GM12878 (cell line): ENCODE measurements around the gene LMAN1L. TPM values are rescaled to one million over a fixed set of nuclear protein-coding genes. Genes with fewer than 3 reads are reported as not detected.
A peak's percentile ranks its signal among the peaks of the same experiment; 100 is the strongest.

Source experiments
- ATAC-seq: fragments of 200-7000 bp; cut with Tn5 transposase; 3 replicates; pipeline ENCODE4 v1.9.1; 2020; ENCODE audit warnings: mild to moderate bottlenecking, moderate library complexity
- BruUV-seq: library from RNA; stranded (reverse); fragments of 400-500 nt; replicated peaks from 2 replicates; lab custom pipeline; 2021; lab: Mats Ljungman, UMichigan
- CTCF ChIA-PET: fragments of 300-600 bp; sonication (Branson Sonifier 250); formaldehyde crosslinking; extraction: SDS; loops from one replicate; lab custom pipeline; 2021; ENCODE audit warnings: inconsistent platforms; lab: Yijun Ruan, JAX
- POLR2A ChIA-PET: fragments of 350-600 bp; formaldehyde crosslinking; extraction: SDS; loops from one replicate; lab custom pipeline; 2021; ENCODE audit warnings: inconsistent platforms; lab: Charles Lee
- RAD21 ChIA-PET: fragments of 300-600 bp; sonication (Branson Sonifier 250); formaldehyde crosslinking; loops from one replicate; lab custom pipeline; 2023; ENCODE audit warnings: antibody characterized with exemption; ENCODE audit not compliant: unreplicated experiment; lab: Charles Lee
- SMC1A ChIA-PET: fragments of 300-600 bp; sonication (Branson Sonifier 250); formaldehyde crosslinking; loops from one replicate; lab custom pipeline; 2023; ENCODE audit not compliant: unreplicated experiment, uncharacterized antibody; lab: Charles Lee
- DNase-seq: peaks from one replicate; pipeline ENCODE4 v3.0.0-alpha.2; 2011; ENCODE audit warnings: low read depth, low spot score
- FAIRE-seq: peaks from 3 replicates; lab custom pipeline; 2011; peaks lifted over from hg19 to GRCh38; lab: Jason Lieb, UNC
- H2AFZ ChIP-seq: 2 replicates; pipeline ENCODE4 v1.6.0; 2011; ENCODE audit warnings: low read depth, low read length, control low read depth; ENCODE audit not compliant: control insufficient read depth
- H3K27ac ChIP-seq: 2 replicates; pipeline ENCODE4 v1.5.1; 2011; ENCODE audit warnings: control low read depth; ENCODE audit not compliant: control insufficient read depth, insufficient read depth
- H3K27me3 ChIP-seq, 2 experiments: replicated peaks in 1 of 2; 2 replicates each; pipeline versions ENCODE4 v1.6.0 to v1.6.1; 2011; ENCODE audit warnings: low read length in 1 of 2; ENCODE audit not compliant: control insufficient read depth in 2 of 2, insufficient read depth in 2 of 2
- H3K36me3 ChIP-seq, 2 experiments: 2 replicates each; pipeline ENCODE4 v1.5.1; 2011; ENCODE audit warnings: low read length in 1 of 2; ENCODE audit not compliant: control insufficient read depth in 2 of 2, insufficient read depth in 2 of 2
- H3K4me1 ChIP-seq: 2 replicates; pipeline ENCODE4 v1.6.1; 2011; ENCODE audit warnings: mild to moderate bottlenecking, low read length, moderate library complexity, mixed read lengths; ENCODE audit not compliant: control insufficient read depth, insufficient read depth
- H3K4me2 ChIP-seq: 2 replicates; pipeline ENCODE4 v1.6.0; 2011; ENCODE audit warnings: control low read depth; ENCODE audit not compliant: control insufficient read depth, insufficient read depth
- H3K4me3 ChIP-seq: fragments of 200-600 bp; sonication (generic); 2 replicates; pipeline ENCODE4 v1.5.1; 2016
- H3K79me2 ChIP-seq: 2 replicates; pipeline ENCODE4 v1.6.0; 2011; ENCODE audit warnings: low read length; ENCODE audit not compliant: control insufficient read depth, insufficient read depth
- H3K9ac ChIP-seq: 2 replicates; pipeline ENCODE4 v1.8.0; 2011; ENCODE audit warnings: low read length, control low read depth, mixed read lengths; ENCODE audit not compliant: control insufficient read depth, insufficient read depth
- H3K9me3 ChIP-seq: replicated peaks from 3 replicates; pipeline ENCODE4 v1.5.1; 2011; ENCODE audit warnings: mild to moderate bottlenecking, low read length; ENCODE audit not compliant: control insufficient read depth, insufficient read depth
- H4K20me1 ChIP-seq: 2 replicates; pipeline ENCODE4 v1.6.0; 2011; ENCODE audit not compliant: control insufficient read depth, insufficient read depth
- CBX5 ChIP-seq: sonication (generic); IDR thresholded peaks from 2 replicates; pipeline ENCODE4 v1.6.1; 2016; ENCODE audit warnings: low read depth, moderate library complexity, mild to moderate bottlenecking, inconsistent platforms
- CHD2 ChIP-seq: IDR thresholded peaks from 2 replicates; pipeline ENCODE4 v1.6.1; 2011; ENCODE audit warnings: low read depth, low read length, improper control_type of control experiment, borderline replicate concordance
- CREM ChIP-seq: IDR thresholded peaks from 2 replicates; pipeline ENCODE4 v1.6.1; 2014; ENCODE audit warnings: antibody characterized with exemption, low read depth
- ETV6 ChIP-seq, 2 experiments: fragments of 450-650 bp in 1 of 2; IDR thresholded peaks in 1 of 2; conservative IDR thresholded peaks in 1 of 2; 2 replicates each; pipeline ENCODE4 v1.6.1; 2014; ENCODE audit warnings: antibody characterized with exemption in 1 of 2, borderline replicate concordance in 1 of 2, low read depth in 1 of 2, mild to moderate bottlenecking in 1 of 2, moderate library complexity in 1 of 2
- JUNB ChIP-seq: IDR thresholded peaks from 2 replicates; pipeline ENCODE4 v1.6.1; 2016; ENCODE audit warnings: antibody characterized with exemption, mild to moderate bottlenecking
- KDM1A ChIP-seq: fragments of 200-600 bp; sonication (generic); IDR thresholded peaks from 2 replicates; pipeline ENCODE4 v1.6.1; 2016; ENCODE audit warnings: borderline replicate concordance
- NBN ChIP-seq: fragments of 450-650 bp; IDR thresholded peaks from 2 replicates; pipeline ENCODE4 v1.6.1; 2016
- NR2C1 ChIP-seq: fragments of 450-650 bp; IDR thresholded peaks from 2 replicates; pipeline ENCODE4 v1.6.1; 2017; ENCODE audit warnings: antibody characterized with exemption, mild to moderate bottlenecking, moderate library complexity
- SUPT20H ChIP-seq: IDR thresholded peaks from 2 replicates; pipeline ENCODE4 v1.6.1; 2011; ENCODE audit warnings: low read depth, mild to moderate bottlenecking, low read length, moderate library complexity, borderline replicate concordance; ENCODE audit not compliant: control insufficient read depth
- SUZ12 ChIP-seq: fragments of 200-600 bp; sonication (generic); IDR thresholded peaks from one replicate; pipeline ENCODE4 v1.6.1; 2018; ENCODE audit warnings: antibody characterized with exemption, mild to moderate bottlenecking; ENCODE audit not compliant: unreplicated experiment
- ZNF207 ChIP-seq: fragments of 450-650 bp; IDR thresholded peaks from 2 replicates; pipeline ENCODE4 v1.6.1; 2014; ENCODE audit warnings: antibody characterized with exemption, mild to moderate bottlenecking, borderline replicate concordance
- ZNF274 ChIP-seq: IDR thresholded peaks from one replicate; pipeline ENCODE4 v1.8.0; 2011; ENCODE audit not compliant: insufficient read length, insufficient read depth
- WGBS: methylation state at CpG from one replicate; pipeline ENCODE4 v1.1.6; 2016; ENCODE audit warnings: low lambda C conversion rate; ENCODE audit not compliant: insufficient replicate concordance, insufficient coverage; ENCODE audit errors: missing lambda C conversion rate; 5-methylcytosine and 5-hydroxymethylcytosine counted together
- in situ Hi-C: fragments of 300-500 bp; cut with MboI; formaldehyde crosslinking; loops from 9 replicates; pipeline ENCODE4 v1.14.3; 2018; ENCODE audit warnings: mixed read lengths
- intact Hi-C: fragments of 100-400 bp; cut with micrococcal nuclease; formaldehyde crosslinking; loops from one replicate; pipeline ENCODE4 v1.14.2; 2022; ENCODE audit not compliant: unreplicated experiment
- polyA plus RNA-seq, 11 experiments: library from polyadenylated mRNA; depleted of rRNA in 4 of 11; unstranded in 6 of 11; stranded (reverse) in 5 of 11; fragments of >200 nt; fragmentation: Nextera tagmentation in 4 of 11; fragmentation: Illumina TruSeq in 1 of 11; extraction: Ambion mirVana in 4 of 11; extraction: Trizol in 1 of 11; gene quantifications; 1 replicate in 1 of 11; 2 replicates in 10 of 11; pipeline versions ENCODE4 v1.2.1 to v1.2.3, GENCODE V29; 2011 to 2016; ENCODE audit warnings: inconsistent platforms in 2 of 11, missing spikeins in 2 of 11, low read depth in 1 of 11
- total RNA-seq, 4 experiments: library from RNA; depleted of rRNA in 3 of 4; stranded (reverse); fragments of >200 nt in 3 of 4; fragmentation: Illumina TruSeq in 1 of 4; extraction: Trizol in 1 of 4; gene quantifications; 2 replicates each; pipeline versions ENCODE4 v1.2.1 to v1.2.3, GENCODE V29; 2013 to 2021
- TF ChIP-seq, protein P1 (sequence below): fragments of 450-650 bp; IDR thresholded peaks from 2 replicates; pipeline ENCODE4 v1.6.1; 2017; ENCODE audit warnings: low read depth, mild to moderate bottlenecking, moderate library complexity
- TF ChIP-seq, protein P2 (sequence below): fragments of 450-650 bp; IDR thresholded peaks from 2 replicates; pipeline ENCODE4 v1.6.1; 2017; ENCODE audit warnings: borderline replicate concordance
- TF ChIP-seq, protein P3 (sequence below): fragments of 450-650 bp; formaldehyde crosslinking; IDR thresholded peaks from 2 replicates; pipeline ENCODE4 v1.4.0; 2022; ENCODE audit warnings: mild to moderate bottlenecking, moderate library complexity

LMAN1L gene
- total and polyA plus RNA-seq, 10 of the 15 experiments (the other 5 are each of a cell fraction or from before 2014, with no cell fraction given), result not detected

DNA sequence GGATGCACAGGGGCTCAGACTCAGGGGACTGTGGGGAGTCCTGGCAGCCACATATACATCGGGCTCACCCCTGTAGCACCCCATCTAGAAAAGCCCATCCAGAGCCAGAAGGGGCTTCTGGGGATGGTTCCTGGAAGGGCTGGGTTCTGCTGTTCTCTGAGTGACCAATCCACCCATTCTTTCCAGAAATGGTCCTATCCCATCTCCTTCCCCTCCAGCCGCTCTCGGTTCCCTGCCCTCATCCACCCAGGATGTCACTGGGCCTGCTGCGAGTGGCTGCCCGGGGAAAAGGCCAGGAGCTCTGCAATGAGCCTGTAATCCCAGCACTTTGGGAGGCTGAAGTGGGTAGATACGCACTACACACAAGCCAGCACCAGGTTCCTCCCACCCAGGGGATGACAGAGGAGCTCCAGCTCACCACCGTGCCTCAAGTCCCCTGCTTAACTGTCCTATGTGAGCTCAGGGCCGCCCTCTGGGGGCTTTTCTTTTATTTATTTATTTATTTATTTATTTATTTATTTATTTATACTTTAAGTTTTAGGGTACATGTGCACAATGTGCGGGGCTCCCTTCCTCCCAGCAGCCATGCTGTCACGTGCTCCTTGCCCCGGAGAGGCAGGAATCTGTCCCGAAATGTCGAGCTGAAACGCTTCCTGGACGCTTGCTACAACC lies 44.4 kb upstream of the LMAN1L start (continued):
- TF ChIP-seq NBN (no peak), NR2C1 (no peak), ETV6 (conservative IDR thresholded peaks at IDR 0.05 in 1 of 2, IDR thresholded peaks at IDR 0.05 in 1 of 2; ENCODE audit: borderline replicate concordance in 1 of 2, low read depth in 1 of 2) (no peak), CBX5 (no peak), JUNB (no peak), SUZ12 (no peak), KDM1A (no peak), ZNF207 (no peak)
- TF ChIP-seq, protein P1, sequence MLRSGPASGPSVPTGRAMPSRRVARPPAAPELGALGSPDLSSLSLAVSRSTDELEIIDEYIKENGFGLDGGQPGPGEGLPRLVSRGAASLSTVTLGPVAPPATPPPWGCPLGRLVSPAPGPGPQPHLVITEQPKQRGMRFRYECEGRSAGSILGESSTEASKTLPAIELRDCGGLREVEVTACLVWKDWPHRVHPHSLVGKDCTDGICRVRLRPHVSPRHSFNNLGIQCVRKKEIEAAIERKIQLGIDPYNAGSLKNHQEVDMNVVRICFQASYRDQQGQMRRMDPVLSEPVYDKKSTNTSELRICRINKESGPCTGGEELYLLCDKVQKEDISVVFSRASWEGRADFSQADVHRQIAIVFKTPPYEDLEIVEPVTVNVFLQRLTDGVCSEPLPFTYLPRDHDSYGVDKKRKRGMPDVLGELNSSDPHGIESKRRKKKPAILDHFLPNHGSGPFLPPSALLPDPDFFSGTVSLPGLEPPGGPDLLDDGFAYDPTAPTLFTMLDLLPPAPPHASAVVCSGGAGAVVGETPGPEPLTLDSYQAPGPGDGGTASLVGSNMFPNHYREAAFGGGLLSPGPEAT, result no peak

DNA sequence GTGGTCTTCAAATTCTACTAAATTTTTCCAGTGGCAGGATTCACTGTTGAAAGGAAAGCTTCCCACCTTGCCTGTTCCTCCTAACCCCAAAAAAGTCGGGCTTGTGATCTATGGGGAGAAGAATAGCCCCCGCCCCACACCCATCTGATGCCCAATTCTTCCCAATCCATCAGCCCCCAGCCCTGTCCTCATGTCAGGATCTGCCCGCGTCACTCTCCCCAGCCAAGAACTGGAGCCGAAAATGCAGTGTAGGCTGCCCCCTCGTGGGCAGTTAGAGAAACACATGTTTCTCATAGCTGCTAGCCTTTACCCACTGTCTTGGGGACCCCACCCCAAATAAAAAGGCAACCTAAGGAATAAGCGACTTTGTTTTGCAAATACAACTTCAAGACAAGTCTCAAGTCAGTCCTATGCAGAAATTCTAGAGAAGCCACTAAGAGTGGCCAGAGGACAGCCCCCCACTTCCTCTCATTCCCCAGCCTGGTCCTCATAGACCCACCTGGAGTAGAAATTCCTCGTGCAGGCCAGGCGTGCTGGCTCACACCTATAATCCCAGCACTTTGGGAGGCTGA lies 43.8 kb upstream of the LMAN1L start:
- Histone ChIP-seq H2AFZ (no peak overlapping the region), H3K27me3 (no peaks in the 10 kb centered on the region), H3K27ac (no peak overlapping the region), H3K79me2 (no peaks in the 10 kb centered on the region), H3K9me3 (no peaks in the 10 kb centered on the region), H3K9ac (no peak overlapping the region), H3K4me3 (no peak overlapping the region), H3K4me1 (peaks cover 12% of the 10 kb centered on the region), H4K20me1 (no peaks in the 10 kb centered on the region), H3K36me3 (no peaks in the 10 kb centered on the region), H3K4me2 (no peak overlapping the region)
- CTCF ChIA-PET, result interaction anchor here (0.5 to 19.1 kb wide), 46 partner anchors 10 to 517 kb away, joined by 3 to 1288 read pairs (median 6); partner anchors contain the start of genes CPLX3, CSK, FAM219B and ULK3
- FAIRE-seq (peak; percentile 95), DNase-seq (no peak), ATAC-seq (peak; percentile 58)
- intact Hi-C loops (loop anchor here (1.0 kb wide), 1 partner anchor 134 kb away; no protein-coding TSS in a partner anchor), in situ Hi-C loops (no loop called here)
- 0% methylated on average over 9 of the region's 9 CpGs for WGBS
- SMC1A ChIA-PET, result interaction anchor here (0.5 to 17.6 kb wide), 26 partner anchors 10 to 419 kb away, joined by 3 to 811 read pairs (median 4); partner anchors contain the start of gene CSK
- RAD21 ChIA-PET, result interaction anchor here (0.6 to 25.2 kb wide), 22 partner anchors 9 to 396 kb away, joined by 3 to 1186 read pairs (median 4); partner anchors contain the start of genes CLK3, CSK and FAM219B
- BruUV-seq, result no TSS peak
- POLR2A ChIA-PET, result interaction anchor here (1.0 to 17.5 kb wide), 4 partner anchors 20 to 182 kb away, joined by 3 to 602 read pairs (median 6); partner anchors contain the start of gene CSK
- TF ChIP-seq, protein P2, sequence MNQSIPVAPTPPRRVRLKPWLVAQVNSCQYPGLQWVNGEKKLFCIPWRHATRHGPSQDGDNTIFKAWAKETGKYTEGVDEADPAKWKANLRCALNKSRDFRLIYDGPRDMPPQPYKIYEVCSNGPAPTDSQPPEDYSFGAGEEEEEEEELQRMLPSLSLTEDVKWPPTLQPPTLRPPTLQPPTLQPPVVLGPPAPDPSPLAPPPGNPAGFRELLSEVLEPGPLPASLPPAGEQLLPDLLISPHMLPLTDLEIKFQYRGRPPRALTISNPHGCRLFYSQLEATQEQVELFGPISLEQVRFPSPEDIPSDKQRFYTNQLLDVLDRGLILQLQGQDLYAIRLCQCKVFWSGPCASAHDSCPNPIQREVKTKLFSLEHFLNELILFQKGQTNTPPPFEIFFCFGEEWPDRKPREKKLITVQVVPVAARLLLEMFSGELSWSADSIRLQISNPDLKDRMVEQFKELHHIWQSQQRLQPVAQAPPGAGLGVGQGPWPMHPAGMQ, result no peak
- no peak for TF ChIP-seq CHD2
- TF ChIP-seq, protein P3, sequence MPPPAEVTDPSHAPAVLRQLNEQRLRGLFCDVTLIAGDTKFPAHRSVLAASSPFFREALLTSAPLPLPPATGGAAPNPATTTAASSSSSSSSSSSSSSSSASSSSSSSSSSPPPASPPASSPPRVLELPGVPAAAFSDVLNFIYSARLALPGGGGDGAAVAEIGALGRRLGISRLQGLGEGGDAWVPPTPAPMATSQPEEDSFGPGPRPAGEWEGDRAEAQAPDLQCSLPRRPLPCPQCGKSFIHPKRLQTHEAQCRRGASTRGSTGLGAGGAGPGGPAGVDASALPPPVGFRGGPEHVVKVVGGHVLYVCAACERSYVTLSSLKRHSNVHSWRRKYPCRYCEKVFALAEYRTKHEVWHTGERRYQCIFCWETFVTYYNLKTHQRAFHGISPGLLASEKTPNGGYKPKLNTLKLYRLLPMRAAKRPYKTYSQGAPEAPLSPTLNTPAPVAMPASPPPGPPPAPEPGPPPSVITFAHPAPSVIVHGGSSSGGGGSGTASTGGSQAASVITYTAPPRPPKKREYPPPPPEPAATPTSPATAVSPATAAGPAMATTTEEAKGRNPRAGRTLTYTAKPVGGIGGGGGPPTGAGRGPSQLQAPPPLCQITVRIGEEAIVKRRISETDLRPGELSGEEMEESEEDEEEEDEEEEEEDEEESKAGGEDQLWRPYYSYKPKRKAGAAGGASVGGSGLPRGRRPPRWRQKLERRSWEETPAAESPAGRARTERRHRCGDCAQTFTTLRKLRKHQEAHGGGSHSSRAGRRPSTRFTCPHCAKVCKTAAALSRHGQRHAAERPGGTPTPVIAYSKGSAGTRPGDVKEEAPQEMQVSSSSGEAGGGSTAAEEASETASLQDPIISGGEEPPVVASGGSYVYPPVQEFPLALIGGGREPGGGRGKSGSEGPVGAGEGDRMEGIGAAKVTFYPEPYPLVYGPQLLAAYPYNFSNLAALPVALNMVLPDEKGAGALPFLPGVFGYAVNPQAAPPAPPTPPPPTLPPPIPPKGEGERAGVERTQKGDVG (CRISPR knock-in tag), result no peak
- TF ChIP-seq CREM, result no peak
- TF ChIP-seq SUPT20H, result no peak
- TF ChIP-seq ZNF274, result no peak
